Trophoblast cell (in vitro differentiated cells and primary cell): Measurements from ENCODE around the gene MIOX.
"Not testable (repeated sequence)": the region's sequence is repeated elsewhere in the genome, so short reads cannot be mapped to it uniquely, and the experiment has no call there.

Experiments
- DNase-seq, 2 donors: peaks; one replicate each; pipeline ENCODE4 v3.0.0-alpha.2; 2016
- H2AFZ ChIP-seq: 2 replicates; pipeline ENCODE4 v1.6.1; 2013; ENCODE audit warnings: low read length, moderate library complexity, mild to moderate bottlenecking; ENCODE audit not compliant: insufficient read depth, poor library complexity
- H2AK5ac ChIP-seq: 2 replicates; pipeline ENCODE4 v1.6.1; 2013; ENCODE audit warnings: mild to moderate bottlenecking, low read length
- H2BK120ac ChIP-seq: 2 replicates; pipeline ENCODE4 v1.6.1; 2013; ENCODE audit warnings: low read length, mild to moderate bottlenecking, moderate library complexity; ENCODE audit not compliant: insufficient read depth, poor library complexity
- H2BK12ac ChIP-seq: 2 replicates; pipeline ENCODE4 v1.6.1; 2013; ENCODE audit warnings: mild to moderate bottlenecking, low read length, moderate library complexity
- H2BK5ac ChIP-seq: 2 replicates; pipeline ENCODE4 v1.6.1; 2013; ENCODE audit warnings: low read length, low read depth, moderate library complexity, mild to moderate bottlenecking; ENCODE audit not compliant: poor library complexity
- H3K14ac ChIP-seq: 2 replicates; pipeline ENCODE4 v1.6.1; 2013; ENCODE audit warnings: mild to moderate bottlenecking, low read length
- H3K18ac ChIP-seq: 2 replicates; pipeline ENCODE4 v1.6.1; 2013; ENCODE audit warnings: mild to moderate bottlenecking, low read length
- H3K23ac ChIP-seq: 2 replicates; pipeline ENCODE4 v1.6.1; 2013; ENCODE audit warnings: low read length
- H3K27ac ChIP-seq: 2 replicates; pipeline ENCODE4 v1.5.1; 2013; ENCODE audit warnings: low read depth, mild to moderate bottlenecking, inconsistent platforms, low read length, moderate library complexity
- H3K27me3 ChIP-seq: 2 replicates; pipeline ENCODE4 v1.6.1; 2013; ENCODE audit warnings: inconsistent platforms, mild to moderate bottlenecking, low read length, moderate library complexity; ENCODE audit not compliant: insufficient read depth
- H3K36me3 ChIP-seq, 2 experiments: 1 replicate in 1 of 2; 2 replicates in 1 of 2; pipeline ENCODE4 v1.6.1; 2013; ENCODE audit warnings: low read length in 2 of 2, mild to moderate bottlenecking in 2 of 2, moderate library complexity in 1 of 2; ENCODE audit not compliant: insufficient read depth in 2 of 2, control insufficient read depth in 1 of 2
- H3K4ac ChIP-seq: 2 replicates; pipeline ENCODE4 v1.6.1; 2013; ENCODE audit warnings: low read depth, mild to moderate bottlenecking, low read length, moderate library complexity
- H3K4me1 ChIP-seq, 2 experiments: 1 replicate in 1 of 2; 2 replicates in 1 of 2; pipeline ENCODE4 v1.6.1; 2013; ENCODE audit warnings: low read length in 2 of 2, mild to moderate bottlenecking in 2 of 2, moderate library complexity in 1 of 2; ENCODE audit not compliant: insufficient read depth in 2 of 2, control insufficient read depth in 1 of 2
- H3K4me2 ChIP-seq: 2 replicates; pipeline ENCODE4 v1.6.1; 2013; ENCODE audit warnings: inconsistent platforms, mild to moderate bottlenecking, low read length, moderate library complexity
- H3K4me3 ChIP-seq: 2 replicates; pipeline ENCODE4 v1.5.1; 2013; ENCODE audit warnings: mild to moderate bottlenecking, low read depth, low read length, inconsistent platforms
- H3K79me1 ChIP-seq: one replicate; pipeline ENCODE4 v1.6.1; 2013; ENCODE audit warnings: low read length
- H3K79me2 ChIP-seq: 2 replicates; pipeline ENCODE4 v1.6.1; 2013; ENCODE audit warnings: low read length, mild to moderate bottlenecking; ENCODE audit not compliant: control insufficient read depth, insufficient read depth, poor library complexity
- H3K9ac ChIP-seq: 2 replicates; pipeline ENCODE4 v1.6.1; 2013; ENCODE audit warnings: mild to moderate bottlenecking, low read length
- H3K9me3 ChIP-seq: 2 replicates; pipeline ENCODE4 v1.6.1; 2013; ENCODE audit warnings: low read depth, mild to moderate bottlenecking, control low read depth, inconsistent platforms, low read length; ENCODE audit not compliant: insufficient read depth
- H4K12ac ChIP-seq: 2 replicates; pipeline ENCODE4 v1.6.1; 2013; ENCODE audit warnings: low read depth, mild to moderate bottlenecking, low read length, moderate library complexity
- H4K8ac ChIP-seq: 2 replicates; pipeline ENCODE4 v1.6.1; 2013; ENCODE audit warnings: low read depth, mild to moderate bottlenecking, low read length, moderate library complexity
- H4K91ac ChIP-seq: one replicate; pipeline ENCODE4 v1.6.1; 2013; ENCODE audit warnings: low read depth, mild to moderate bottlenecking, low read length, moderate library complexity
- WGBS: extraction: QIAGEN DNeasy Blood & Tissue Kit; methylation state at CpG from one replicate; pipeline ENCODE4 v1.1.7; 2013; ENCODE audit warnings: missing lambda C conversion rate; ENCODE audit not compliant: insufficient read length, insufficient coverage; ENCODE audit errors: extremely low coverage; 5-methylcytosine and 5-hydroxymethylcytosine counted together

Gene MIOX

GRCh38 chr22:50520184-50520583 lies 33.5 kb downstream of the MIOX start:
- H3K79me1 ChIP-seq, H2AFZ ChIP-seq, H3K27me3 ChIP-seq, H3K9me3 ChIP-seq, H3K14ac ChIP-seq, H2BK5ac ChIP-seq, H3K27ac ChIP-seq, H3K9ac ChIP-seq, H4K91ac ChIP-seq, H3K18ac ChIP-seq, H3K23ac ChIP-seq, H2BK12ac ChIP-seq, H3K4me3 ChIP-seq, H4K8ac ChIP-seq, H3K4ac ChIP-seq, H4K12ac ChIP-seq, H3K4me2 ChIP-seq, H2BK120ac ChIP-seq, DNase-seq, H2AK5ac ChIP-seq, H3K79me2 ChIP-seq: not testable (repeated sequence)
- H3K36me3 ChIP-seq: peaks cover 69 to 74% of the 10 kb centered on the region in 2 experiments
- H3K4me1 ChIP-seq: peaks cover 19 to 23% of the 10 kb centered on the region in 2 experiments
- no CpG with 5 or more reads among the region's 8 CpGs for WGBS

DNA sequence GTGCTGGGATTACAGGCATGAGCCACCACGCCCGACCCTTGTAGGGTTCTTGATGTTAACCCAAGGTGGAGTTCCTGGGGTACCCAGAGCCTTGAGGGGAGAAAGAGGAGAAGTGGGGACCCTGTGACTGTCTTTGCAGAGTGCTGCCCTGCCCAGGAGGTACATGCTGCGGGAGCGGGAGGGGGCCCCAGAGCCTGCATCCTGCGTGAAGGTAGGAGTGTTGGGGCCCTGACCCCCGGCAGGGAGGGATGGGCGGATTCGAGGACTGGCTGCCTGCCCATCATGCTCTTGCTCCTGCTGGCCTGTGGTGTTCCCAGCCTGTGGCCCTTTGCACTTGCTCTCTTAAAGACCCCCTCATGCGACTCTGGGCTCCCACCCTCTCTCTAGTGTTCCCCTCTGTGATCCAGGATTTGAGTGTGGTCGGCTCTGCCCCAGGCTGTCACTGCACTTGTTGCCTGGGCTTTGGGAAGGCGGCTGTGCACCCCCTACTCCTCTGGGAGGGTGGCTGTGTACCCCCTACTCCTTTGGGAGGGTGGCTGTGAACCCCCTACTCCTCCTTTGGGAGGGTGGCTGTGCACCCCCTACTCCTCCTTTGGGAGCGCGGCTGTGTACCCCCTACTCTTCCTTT lies 34.3 kb downstream of the MIOX start:
- no peak overlapping the region for H4K12ac ChIP-seq
- peaks cover 10% of the 10 kb centered on the region for H3K79me2 ChIP-seq
- no peak overlapping the region for H3K14ac ChIP-seq
- H3K4ac ChIP-seq: no peak overlapping the region
- no peaks in the 10 kb centered on the region for H3K27me3 ChIP-seq
- no peak overlapping the region for H2BK120ac ChIP-seq
- no peak overlapping the region for H3K4me3 ChIP-seq
- no peak overlapping the region for H3K27ac ChIP-seq
- H3K23ac ChIP-seq: no peak overlapping the region
- H3K79me1 ChIP-seq: peaks cover 10% of the 10 kb centered on the region
- H2AK5ac ChIP-seq: no peak overlapping the region
- no peak overlapping the region for H4K8ac ChIP-seq
- H3K9me3 ChIP-seq: no peaks in the 10 kb centered on the region
- H2AFZ ChIP-seq: no peak overlapping the region
- H3K4me1 ChIP-seq: peaks cover 19% of the 10 kb centered on the region in 2 experiments
- no peak overlapping the region for H2BK5ac ChIP-seq
- H3K9ac ChIP-seq: no peak overlapping the region
- no peak overlapping the region for H4K91ac ChIP-seq
- H2BK12ac ChIP-seq: no peak overlapping the region
- DNase-seq: no peak
- WGBS: no CpG with 5 or more reads among the region's 13 CpGs
- no peak overlapping the region for H3K18ac ChIP-seq
- peaks cover 69 to 73% of the 10 kb centered on the region in 2 experiments for H3K36me3 ChIP-seq
- no peak overlapping the region for H3K4me2 ChIP-seq

DNA sequence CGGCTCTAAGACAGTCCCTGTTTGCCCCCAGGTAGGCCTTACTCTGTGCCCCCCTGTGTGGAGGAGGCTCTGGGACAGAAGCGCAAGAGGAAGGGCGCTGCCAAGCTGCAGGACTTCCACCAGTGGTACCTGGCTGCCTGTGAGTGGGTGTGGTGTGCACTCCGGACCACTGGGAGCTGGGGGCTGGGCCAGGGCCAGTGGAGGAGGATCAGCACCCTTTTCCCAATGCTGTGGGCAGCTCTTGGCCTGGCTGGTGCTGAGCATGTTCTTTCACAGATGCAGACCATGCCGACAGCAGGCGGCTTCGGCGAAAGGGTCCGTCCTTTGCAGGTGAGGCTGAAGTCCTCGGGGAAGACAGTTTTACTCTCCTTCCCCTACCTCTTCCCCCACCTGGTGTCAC lies 35.1 kb downstream of the MIOX start:
- Histone ChIP-seq H3K27ac (no peak overlapping the region), H3K23ac (no peak overlapping the region), H3K18ac (no peak overlapping the region), H3K27me3 (no peaks in the 10 kb centered on the region), H3K4ac (no peak overlapping the region), H3K9me3 (no peaks in the 10 kb centered on the region), H3K36me3 (peaks cover 64 to 68% of the 10 kb centered on the region in 2 experiments), H4K12ac (no peak overlapping the region), H3K4me3 (no peak overlapping the region), H2AK5ac (no peak overlapping the region), H3K4me2 (no peak overlapping the region), H4K91ac (no peak overlapping the region), H2BK12ac (no peak overlapping the region), H2BK5ac (no peak overlapping the region), H3K9ac (no peak overlapping the region), H3K4me1 (peaks cover 15 to 17% of the 10 kb centered on the region in 2 experiments), H2AFZ (no peak overlapping the region), H4K8ac (no peak overlapping the region), H2BK120ac (no peak overlapping the region), H3K79me1 (peaks cover 18% of the 10 kb centered on the region), H3K14ac (no peak overlapping the region), H3K79me2 (peaks cover 16% of the 10 kb centered on the region)
- DNase-seq: no peak
- WGBS: no CpG with 5 or more reads among the region's 10 CpGs

DNA sequence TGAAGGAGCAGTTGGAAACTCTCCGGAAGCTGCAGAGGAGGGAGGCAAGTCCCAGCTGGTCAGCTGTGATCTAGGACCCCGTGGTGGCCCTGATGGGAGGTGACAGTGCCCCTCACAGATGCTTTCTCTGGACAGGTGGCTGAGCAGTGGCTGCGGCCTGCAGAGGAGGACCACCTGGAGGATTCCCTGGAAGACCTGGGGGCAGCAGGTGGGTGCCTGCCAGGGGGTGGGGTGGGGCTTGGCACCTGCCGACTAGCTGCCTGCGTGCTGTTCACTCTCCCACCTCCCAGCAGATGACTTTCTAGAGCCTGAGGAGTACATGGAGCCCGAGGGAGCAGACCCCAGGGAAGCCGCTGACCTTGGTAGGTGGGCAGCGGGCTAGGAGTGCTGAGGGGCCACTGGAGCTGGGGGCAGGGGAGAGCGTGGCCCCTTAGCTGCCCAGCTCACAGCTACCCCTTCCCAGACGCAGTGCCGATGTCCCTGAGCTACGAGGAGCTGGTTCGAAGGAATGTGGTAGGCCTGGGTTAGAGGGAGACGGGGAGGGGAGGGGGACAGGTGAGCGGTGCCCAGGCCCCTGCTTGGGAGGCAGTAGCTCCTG lies 35.6 kb downstream of the MIOX start:
- no peak overlapping the region for H3K14ac ChIP-seq
- no peak overlapping the region for H3K9ac ChIP-seq
- H2BK12ac ChIP-seq: no peak overlapping the region
- no peak for DNase-seq
- H2AK5ac ChIP-seq: no peak overlapping the region
- H3K4me3 ChIP-seq: no peak overlapping the region
- H3K18ac ChIP-seq: no peak overlapping the region
- peaks cover 58 to 62% of the 10 kb centered on the region in 2 experiments for H3K36me3 ChIP-seq
- H2AFZ ChIP-seq: no peak overlapping the region
- H2BK120ac ChIP-seq: no peak overlapping the region
- no peak overlapping the region for H3K27ac ChIP-seq
- H3K23ac ChIP-seq: no peak overlapping the region
- H3K4ac ChIP-seq: no peak overlapping the region
- H4K91ac ChIP-seq: no peak overlapping the region
- H4K8ac ChIP-seq: no peak overlapping the region
- peaks cover 18% of the 10 kb centered on the region for H3K79me1 ChIP-seq
- H3K4me2 ChIP-seq: no peak overlapping the region
- no peaks in the 10 kb centered on the region for H3K9me3 ChIP-seq
- no peaks in the 10 kb centered on the region for H3K27me3 ChIP-seq
- WGBS: no CpG with 5 or more reads among the region's 15 CpGs
- H2BK5ac ChIP-seq: no peak overlapping the region
- H3K79me2 ChIP-seq: peaks cover 16% of the 10 kb centered on the region
- peaks cover 19 to 23% of the 10 kb centered on the region in 2 experiments for H3K4me1 ChIP-seq
- H4K12ac ChIP-seq: no peak overlapping the region
